Medulla oblongata (tissue), 1 donor: ENCODE data around the gene ZDHHC24.

ENCODE experiments used
- DNase-seq: peaks from one replicate; pipeline ENCODE4 v3.0.0-alpha.2; 2015; ENCODE audit errors: extremely low spot score

ZDHHC24 gene

DNA sequence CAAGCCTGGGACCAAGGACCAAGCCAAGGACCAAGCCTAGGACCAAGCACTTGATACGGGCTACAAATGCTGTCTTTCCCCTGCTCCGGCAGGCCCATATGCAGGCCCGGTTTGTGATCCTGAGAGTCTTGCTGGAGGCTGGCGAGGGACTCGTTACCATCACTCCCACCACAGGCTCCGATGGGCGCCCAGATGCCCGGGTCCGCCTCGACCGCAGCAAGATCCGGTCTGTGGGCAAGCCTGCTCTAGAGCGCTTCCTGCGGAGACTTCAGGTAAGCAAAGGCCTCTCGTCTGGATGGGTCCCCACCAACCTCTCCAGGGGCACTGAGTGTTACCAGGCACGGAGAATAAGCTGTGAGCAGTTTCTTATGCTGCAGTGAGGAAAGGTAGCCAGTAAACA is 48.6 kb downstream of the ZDHHC24 start:
- DNase-seq: no peak

DNA sequence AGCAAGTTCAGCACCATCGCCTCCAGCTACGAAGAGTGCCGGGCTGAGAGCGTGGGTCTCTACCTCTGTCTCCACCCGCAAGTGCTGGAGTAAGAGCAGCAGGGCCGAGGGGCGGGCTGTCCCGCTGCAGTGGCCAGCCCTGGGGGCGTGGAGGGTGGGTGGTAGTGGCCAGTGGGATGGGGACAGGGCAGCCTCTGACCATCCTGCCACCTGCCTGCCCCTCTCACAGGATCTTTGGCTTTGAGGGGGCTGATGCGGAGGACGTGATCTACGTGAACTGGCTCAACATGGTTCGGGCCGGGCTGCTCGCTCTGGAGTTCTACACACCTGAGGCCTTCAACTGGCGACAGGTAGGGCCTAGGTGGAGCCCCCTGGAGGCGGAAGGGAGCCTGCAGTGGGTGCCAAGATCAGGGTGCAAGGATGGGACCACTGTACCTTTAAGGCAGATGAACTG is 50.4 kb downstream of the ZDHHC24 start:
- no peak for DNase-seq

DNA sequence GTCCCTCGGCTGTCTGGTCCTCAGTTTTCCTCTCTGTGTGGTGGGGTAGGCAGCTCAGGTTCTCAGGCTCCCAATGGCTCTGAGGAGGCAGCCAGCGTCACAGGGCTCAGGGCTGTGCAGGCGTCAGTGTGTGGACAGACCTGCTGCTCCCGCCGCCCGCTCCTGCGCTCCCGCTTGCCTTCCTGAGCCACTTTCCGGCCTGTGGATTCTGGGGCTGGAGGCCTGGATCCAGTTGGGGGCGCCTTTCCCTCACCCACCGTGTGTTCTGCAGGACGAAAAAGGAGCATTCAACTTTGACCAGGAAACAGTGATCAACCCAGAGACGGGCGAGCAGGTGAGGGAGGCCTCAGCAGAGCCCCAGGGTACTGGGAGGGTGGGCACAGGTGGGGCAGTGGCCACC is 50.9 kb downstream of the ZDHHC24 start:
- DNase-seq: no peak

DNA sequence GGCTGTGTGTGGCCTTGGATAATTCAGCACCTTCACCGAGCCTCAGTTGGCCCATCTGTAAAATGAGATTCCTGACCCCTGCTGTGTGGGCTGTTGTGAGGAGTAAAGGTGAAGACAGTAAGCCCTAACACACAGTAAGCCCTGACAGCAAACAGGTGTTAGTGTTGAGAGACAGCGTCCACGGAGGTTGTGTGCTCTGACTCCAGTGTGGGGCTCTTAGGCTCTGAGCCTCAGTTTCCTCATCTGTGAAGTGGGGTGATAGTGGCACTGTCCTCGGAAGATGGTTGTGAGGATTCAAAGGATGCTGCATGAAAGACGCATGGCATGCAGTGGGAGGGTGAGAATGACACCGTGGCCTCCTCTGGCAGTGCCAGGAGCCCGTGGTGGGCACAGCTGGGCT is 51.4 kb downstream of the ZDHHC24 start:
- no peak for DNase-seq

DNA sequence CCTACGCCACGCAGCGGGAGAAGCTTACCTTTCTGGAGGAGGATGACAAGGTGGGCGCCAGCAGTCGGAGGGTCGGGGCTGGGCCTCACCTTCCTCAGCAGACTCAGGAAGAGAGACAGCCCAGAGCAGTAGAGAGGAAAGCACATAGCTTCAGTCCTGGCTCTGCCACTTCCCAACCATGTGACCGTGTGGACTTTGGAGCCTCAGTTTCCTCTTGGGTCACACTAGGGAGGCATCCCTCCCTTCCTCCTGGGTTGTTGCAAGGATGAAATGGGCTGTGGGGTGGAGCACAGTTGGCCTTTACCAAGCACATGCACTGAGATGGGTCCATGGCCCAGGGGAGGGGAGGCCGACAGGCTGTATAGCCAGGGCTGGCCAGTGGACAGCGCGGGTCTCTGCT is 52.7 kb downstream of the ZDHHC24 start:
- DNase-seq: no peak

DNA sequence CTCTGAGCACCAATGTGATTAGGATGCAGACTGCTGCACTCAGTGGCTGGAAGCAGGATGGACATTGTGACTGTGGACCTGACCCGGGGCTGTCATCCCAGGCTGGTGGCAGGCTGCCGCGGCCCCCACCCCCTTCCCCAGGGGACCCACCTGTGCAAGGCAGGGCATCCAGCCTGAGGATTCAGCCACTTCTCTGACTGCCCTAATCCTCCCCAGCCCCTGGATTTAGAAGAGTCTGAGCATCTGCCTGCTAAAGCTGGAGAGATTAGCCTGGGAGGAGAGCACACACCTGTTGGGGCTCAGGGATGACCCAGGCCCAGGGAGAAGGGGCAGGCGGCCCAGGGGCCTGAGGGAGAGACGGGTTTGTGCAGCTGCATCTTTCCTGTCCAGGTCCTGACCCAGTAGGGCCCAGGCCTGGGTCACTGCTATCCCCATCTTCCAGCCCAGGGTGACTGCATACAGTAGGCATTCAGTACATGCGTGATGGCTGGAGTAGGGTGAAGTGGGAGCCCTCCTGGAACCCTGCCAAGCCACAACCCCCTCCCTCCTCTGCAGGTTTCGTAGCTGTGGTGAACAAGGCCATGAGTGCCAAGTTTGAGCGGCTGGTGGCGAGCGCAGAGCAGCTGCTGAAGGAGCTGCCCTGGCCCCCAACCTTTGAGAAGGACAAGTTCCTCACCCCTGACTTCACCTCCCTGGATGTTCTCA is 53.5 kb downstream of the ZDHHC24 start:
- no peak for DNase-seq

DNA sequence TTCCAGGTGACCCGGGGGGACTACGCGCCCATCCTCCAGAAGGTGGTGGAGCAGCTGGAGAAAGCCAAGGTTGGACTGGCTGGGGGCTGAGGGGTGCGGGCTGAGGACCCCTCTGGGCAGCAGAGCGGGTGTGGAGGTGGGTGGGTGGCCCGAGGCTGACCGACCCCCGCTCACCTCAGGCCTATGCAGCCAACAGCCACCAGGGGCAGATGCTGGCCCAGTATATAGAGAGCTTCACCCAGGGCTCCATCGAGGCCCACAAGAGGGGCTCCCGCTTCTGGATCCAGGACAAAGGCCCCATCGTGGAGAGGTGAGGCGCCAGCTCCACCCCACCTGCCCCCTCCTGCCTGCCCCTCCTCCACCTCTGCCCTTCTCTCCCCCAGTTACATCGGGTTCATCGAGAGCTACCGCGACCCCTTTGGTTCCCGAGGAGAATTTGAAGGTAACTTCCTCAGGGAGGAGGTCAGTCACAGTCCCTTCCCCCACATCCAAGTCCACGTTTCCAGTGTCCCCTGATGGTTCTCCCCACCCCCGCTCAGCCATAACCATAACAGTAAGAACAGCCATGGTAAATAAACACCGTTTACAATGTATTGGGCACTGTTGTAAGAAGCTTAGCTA is 54.4 kb downstream of the ZDHHC24 start:
- DNase-seq: no peak

DNA sequence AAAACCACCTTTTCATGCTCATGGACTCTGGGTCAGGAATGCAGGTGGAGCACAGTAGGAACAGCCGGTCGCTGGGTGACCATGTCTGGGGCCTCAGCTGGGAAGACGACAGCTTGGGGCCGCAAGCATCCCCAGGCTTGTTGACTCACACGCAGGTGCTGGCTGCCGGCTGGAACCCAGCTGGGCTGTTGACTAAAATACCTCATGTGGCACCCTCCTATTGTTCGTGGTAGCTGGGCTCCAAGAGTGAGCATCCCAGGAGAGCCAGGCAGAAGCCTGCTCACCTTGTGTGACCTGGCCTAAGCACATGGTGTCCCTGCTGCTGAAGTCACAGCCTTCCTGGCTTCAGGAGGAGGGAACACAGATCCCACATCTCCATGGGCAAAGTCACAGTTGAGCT is 56.2 kb downstream of the ZDHHC24 start:
- no peak for DNase-seq

DNA sequence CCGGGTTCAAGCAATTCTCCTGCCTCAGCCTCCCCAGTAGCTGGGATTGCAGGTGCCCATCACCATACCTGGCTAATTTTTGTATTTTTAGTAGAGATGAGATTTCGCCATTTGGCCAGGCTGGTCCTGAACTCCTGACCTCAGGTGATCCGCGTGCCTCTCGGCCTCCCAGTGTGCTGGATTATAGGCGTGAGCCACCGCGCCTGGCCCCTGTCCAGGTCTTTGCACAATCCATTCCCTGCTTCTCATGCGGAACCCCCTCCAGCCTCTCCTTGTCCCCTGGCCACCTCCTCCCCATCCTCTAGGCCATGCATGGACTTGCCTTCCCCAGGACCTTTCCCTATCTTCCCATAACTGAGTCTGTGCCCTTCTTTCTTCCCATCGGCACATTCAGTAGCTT is 56.9 kb downstream of the ZDHHC24 start:
- no peak for DNase-seq

DNA sequence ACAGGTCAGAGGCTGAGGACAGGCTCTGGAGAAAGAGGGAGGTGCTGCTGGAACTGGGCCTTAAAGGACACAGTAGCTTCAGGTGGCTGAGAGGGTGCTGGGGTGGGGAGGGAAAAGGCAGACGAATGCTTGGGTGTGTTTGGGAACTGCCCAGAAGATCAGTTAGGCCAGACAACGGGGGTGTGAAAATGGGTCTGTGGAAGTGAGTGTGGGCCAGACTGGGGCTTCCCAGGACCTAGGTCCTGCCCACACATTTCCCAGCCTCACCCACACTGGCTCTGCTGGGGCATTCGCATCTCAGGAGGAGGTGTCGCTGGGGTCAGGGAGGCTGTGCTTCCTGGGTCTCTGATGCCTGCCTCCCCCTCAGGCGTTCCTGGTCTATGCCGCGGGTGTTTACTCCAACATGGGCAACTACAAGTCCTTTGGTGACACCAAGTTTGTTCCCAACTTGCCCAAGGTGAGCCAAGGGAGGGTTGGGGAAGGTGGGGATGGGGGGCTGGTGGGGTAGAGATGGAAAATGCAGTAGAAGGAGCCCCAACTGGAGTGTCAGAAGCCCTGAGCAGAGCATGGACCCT is 61.0 kb downstream of the ZDHHC24 start:
- no peak for DNase-seq

DNA sequence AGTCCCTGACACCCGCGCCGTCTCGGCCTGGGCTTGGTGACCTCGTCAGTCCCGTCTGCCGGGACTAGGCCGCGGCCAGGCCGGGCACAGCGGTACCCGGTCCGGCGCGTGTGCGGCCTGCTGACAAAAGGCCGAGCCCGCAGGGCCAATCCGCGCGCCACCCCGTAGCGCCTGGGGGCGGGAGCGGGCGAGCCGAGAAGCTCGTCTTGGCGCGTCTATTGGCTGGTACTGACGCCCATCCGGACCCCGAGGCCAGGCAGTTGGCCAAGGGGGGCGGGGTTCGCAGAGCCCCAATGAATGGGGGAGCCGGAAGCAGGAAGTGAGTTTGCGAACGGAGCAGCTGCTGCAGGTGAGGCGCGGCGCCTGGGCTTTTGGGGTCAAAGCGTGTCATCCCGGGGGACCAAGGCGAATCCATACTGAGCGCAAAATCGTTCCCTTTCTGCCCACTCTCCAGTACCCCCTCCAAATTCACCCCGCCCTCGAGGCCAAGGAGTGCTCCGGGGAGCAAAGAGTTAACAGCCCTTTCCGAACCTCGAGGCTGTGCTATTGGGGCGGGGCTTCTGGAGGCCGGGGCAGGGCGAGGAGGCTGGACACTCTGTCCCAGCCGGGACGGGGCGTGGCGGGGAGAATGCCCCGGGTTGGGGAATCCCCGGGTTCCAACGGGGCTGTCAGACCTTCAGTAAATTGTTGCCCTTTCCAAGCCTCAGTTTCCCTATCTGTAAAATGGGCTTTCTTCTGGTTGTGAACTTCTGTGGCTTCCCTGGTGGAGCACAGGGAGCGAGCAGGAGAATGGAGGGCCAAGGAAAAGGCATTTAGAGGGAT is 65.5 kb downstream of the ZDHHC24 start, which contains the start of gene DPP3:
Gene DPP3, plus strand, starts transcription at position 318 of the 822 bp plus-strand sequence. CDS start 1,767 bp downstream, outside the sequence.
- peak; percentile 98 for DNase-seq

DNA sequence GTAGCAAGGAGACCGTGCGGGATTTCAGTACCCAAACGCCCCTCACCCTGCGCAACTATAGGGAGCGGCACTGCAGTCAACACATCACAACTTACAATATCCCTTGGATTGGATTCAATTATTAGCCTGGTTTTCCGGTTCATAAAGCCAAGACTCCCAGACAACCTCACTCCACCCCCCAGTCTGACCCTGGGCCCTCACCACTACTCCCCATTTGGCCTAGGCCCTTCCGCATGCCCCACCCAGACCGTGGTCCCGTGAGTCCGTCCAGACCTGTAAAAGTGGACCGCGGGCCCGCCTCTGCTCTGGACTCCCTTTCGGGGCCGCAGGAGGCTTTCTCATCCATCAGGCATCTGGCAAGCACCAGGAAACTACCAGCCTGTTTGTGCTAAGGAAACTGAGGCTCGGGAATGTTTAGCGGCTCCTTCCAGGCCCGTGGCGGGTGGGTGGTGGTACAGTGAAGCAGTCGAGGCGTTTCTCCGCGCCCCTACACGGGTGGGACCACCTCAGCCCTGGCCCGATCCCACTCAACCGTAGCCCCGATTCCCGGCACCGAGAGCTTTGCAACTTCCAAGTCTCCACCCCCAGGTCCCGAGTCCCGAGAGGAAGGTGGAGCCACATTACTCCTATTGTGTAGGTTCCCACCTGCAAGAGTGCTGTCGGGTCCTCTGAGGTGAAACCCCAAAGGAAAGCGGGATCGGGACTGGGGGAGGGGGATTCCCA is 66.3 kb downstream of the ZDHHC24 start:
- peak; percentile 18 for DNase-seq

DNA sequence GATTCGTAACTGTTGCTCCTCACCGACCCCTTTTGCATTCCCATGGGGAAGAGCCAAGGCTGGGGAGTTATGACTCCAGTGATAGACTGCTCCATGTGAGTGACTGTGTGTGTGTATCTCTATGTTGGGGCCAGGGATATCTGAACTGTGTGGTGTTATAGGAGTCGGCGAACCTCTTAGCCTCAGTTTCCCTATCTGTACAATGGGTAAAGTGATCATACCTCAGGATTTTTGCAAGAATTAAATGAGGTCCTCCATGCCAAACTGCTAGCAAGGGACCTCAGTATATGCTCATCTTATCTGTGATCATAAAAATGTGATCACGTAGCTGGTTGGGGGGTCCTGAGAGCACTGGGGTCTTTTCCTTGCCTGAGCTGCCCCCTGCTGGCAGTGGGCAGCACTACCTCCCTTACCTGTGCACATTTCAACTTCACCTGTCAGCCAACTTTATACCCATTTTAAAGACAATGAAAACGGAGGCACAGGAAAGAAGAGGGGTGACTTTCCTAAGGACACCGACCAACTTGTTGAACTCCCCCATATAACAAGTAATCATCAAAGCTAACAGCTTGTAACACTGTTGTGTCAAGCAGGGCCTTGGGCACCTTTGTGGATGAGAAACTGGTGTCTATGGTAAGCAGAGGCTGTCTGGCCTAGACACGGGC is 67.0 kb downstream of the ZDHHC24 start:
- peak; percentile 7 for DNase-seq

DNA sequence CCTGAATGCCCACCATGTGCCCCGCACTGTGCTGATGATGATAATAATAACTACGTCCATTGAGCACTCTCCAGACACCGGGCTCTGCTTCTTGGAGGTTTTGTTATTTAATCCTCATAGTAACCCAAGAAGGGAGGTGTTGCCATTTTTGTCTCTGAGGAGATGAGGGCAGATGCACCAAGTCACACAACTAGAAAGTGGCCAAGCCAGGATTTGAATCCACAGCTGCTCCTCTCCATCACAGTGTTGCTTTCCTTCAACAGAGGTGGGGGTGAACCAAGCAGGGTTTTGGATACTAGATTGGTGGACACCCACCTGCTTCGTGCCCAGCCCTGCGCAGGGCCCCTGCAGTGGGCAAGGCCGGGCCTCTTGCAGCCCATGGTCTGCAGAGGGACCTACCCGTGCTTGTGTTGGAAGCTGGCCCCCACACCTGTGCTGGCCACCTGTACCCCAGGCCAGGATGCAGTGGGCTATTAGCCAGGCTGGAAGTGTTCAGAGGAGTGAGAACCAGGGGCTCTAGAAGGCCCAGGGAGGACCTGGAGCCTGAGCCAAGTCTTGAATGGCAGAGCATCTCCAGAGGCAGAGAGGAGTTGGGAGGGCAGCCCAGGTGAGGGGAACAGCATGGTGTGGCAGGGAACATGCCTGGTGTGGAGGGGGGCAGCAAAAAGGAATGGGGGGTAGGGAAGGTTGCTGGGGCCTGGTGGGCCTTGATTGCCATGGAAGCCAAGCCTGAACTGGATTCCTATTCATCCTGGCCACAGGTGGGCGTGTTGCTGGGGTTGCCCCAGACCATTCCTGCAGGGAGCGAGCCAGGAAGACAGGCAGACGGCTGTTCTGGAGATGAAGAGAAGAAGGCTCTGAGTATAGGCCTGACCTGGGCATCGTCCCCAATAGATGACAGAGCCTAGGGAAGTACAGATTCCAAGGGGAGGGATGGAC is 68.3 kb downstream of the ZDHHC24 start:
- no peak for DNase-seq

DNA sequence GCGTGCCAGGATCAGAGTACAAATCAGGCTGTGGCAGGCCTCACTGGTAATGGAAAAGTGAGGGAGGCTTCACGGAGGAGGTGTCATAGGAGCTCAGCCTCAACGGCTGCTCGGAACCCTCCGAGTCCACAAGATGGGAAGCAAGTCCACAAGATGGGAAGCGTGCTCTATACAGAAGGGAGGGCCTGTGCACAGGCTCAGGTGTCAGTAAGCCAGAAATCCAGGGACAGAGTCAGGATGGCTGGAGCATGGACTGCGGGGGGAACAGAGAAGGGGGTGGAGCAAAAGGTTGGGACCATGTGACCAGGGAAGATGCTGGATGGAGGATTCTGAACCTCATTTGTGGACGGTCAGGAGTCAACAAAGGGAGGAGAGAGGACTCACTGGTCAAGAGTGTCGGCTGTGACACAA is 69.0 kb downstream of the ZDHHC24 start:
- no peak for DNase-seq

DNA sequence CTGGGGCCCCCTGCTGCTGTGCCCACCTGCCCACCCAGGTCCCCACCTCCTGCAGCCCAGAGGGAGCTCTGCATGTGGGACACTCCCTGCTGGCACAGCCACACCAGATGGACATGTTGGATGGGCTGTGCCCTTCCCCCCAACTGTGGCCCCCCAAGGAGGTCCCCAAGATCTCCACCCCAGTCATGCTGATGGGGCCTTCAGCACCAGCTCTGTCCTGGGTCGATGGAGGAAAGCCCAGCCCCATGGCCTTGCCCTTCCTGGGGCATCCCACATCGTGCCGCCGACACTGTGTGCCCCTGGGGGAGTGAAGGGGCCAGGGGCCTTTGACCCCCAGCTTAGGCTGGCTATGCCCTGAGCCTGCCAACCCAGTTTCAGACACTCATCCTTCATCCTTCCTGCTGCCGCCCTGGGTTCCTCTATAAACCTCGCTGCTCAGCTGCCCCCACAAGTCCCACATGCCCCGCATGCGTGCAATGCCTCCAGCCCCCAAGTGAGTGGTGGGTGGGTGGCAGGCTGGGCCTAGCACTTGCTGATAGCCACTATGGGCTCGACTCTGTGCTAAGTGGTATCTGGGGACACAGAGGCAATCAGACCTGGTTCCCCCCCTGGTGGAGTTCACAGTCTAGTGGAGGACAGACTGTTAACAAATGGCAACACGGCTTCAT is 69.5 kb downstream of the ZDHHC24 start:
- DNase-seq: no peak

DNA sequence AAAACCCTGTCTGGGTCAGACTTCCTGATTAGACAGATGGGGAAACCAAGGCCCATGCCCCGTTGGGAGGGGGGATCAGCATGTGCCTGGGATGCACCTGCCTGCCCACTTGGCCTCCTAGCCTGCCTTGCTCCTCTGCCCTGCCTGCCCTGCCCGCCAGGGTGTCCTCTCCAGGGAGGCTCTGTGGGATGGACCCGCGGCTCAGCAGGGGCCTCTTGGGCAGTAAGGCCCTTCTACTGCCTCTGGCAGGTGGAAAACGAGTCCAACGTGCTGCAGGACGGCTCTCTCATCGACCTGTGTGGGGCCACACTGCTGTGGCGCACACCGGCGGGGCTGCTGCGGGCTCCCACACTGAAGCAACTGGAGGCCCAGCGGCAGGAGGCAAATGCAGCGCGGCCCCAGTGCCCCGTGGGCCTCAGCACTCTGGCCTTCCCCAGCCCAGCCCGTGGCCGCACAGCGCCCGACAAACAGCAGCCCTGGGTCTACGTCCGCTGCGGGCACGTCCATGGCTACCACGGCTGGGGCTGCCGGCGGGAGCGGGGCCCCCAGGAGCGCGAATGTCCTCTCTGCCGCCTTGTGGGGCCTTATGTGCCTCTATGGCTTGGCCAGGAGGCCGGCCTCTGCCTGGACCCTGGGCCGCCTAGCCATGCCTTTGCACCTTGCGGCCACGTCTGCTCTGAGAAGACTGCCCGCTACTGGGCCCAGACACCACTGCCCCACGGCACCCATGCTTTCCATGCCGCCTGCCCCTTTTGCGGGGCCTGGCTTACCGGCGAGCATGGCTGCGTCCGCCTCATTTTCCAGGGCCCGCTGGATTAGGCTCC is 70.3 kb downstream of the ZDHHC24 start:
- DNase-seq: no peak
